Heart right ventricle (tissue), 16 donors: ENCODE measurements around the gene MOBP. TPM values are rescaled to one million over a fixed set of nuclear protein-coding genes. Genes with fewer than 3 reads are reported as not detected.

Experiments used
- ATAC-seq, 8 donors: fragments of 200-7000 bp; cut with Tn5 transposase; one replicate each; pipeline ENCODE4 v1.9.1; 2020; ENCODE audit warnings: mild to moderate bottlenecking in 8 of 8, moderate library complexity in 8 of 8, moderate number of reproducible peaks in 1 of 8
- DNase-seq, 2 donors: peaks; one replicate each; pipeline ENCODE4 v3.0.0-alpha.2; 2020
- H3K27ac ChIP-seq, 10 donors: fragments of 200-600 bp; sonication (generic) in 2 of 10; one replicate each; pipeline versions ENCODE4 v1.5.0 to v1.8.0; 2020 to 2022; ENCODE audit warnings: mild to moderate bottlenecking in 3 of 10
- H3K27me3 ChIP-seq, 7 donors: fragments of 200-600 bp; one replicate each; pipeline ENCODE4 v1.8.0; 2021 to 2022; ENCODE audit warnings: mild to moderate bottlenecking in 2 of 7
- H3K36me3 ChIP-seq, 9 donors: fragments of 200-600 bp; sonication (generic) in 1 of 9; one replicate each; pipeline versions ENCODE4 v1.5.0 to v1.8.0; 2020 to 2022; ENCODE audit warnings: mild to moderate bottlenecking in 2 of 9
- H3K4me1 ChIP-seq, 9 donors: fragments of 200-600 bp; sonication (generic) in 1 of 9; one replicate each; pipeline versions ENCODE4 v1.5.0 to v1.8.0; 2020 to 2022; ENCODE audit warnings: mild to moderate bottlenecking in 4 of 9
- H3K4me3 ChIP-seq, 10 donors: fragments of 200-600 bp; sonication (generic) in 2 of 10; one replicate each; pipeline versions ENCODE4 v1.5.0 to v1.8.0; 2020 to 2022; ENCODE audit warnings: mild to moderate bottlenecking in 7 of 10, moderate library complexity in 2 of 10
- H3K9me3 ChIP-seq, 11 donors: fragments of 200-600 bp in 10 of 11; sonication (generic) in 2 of 11; one replicate each; pipeline versions ENCODE4 v1.5.0 to v1.8.0; 2013 to 2022; ENCODE audit warnings: mild to moderate bottlenecking in 2 of 11, control low read depth in 1 of 11, moderate library complexity in 1 of 11
- CTCF ChIP-seq, 9 donors: fragments of 200-600 bp; sonication (generic) in 2 of 9; IDR thresholded peaks; one replicate each; pipeline versions ENCODE4 v1.5.0 to v1.8.0; 2021 to 2022; ENCODE audit warnings: antibody characterized with exemption in 9 of 9, mild to moderate bottlenecking in 5 of 9, moderate library complexity in 1 of 9
- WGBS, 2 donors: extraction: QIAGEN DNeasy Blood & Tissue Kit; methylation state at CpG; one replicate each; pipeline ENCODE4 v1.1.7; 2013; ENCODE audit warnings: inconsistent platforms in 1 of 2; 5-methylcytosine and 5-hydroxymethylcytosine counted together
- intact Hi-C, 10 donors: fragments of 100-400 bp; cut with DNase I; formaldehyde crosslinking; loops; one replicate each; pipeline versions ENCODE4 v1.11.1 to v1.14.2; 2022
- polyA plus RNA-seq, 2 donors: library from polyadenylated mRNA; stranded (reverse); fragments of 200-250 nt; gene quantifications; one replicate each; pipeline ENCODE4 v1.2.3, GENCODE V29; 2013
- total RNA-seq, 10 donors: library from RNA; stranded (reverse); fragmentation: NEBNext Ultra II Directional in 3 of 10; extraction: Animal tissue kit (Norgen Biotek cat#: 25700) in 3 of 10; gene quantifications; one replicate each; pipeline versions ENCODE4 v1.2.1 to v1.2.4, GENCODE V29; 2021 to 2023
- donor health status: Arrhythmogenic right ventricular cardiomyopathy.
- donor health status: ischemic (EF 13 %, LVEDD 7.1; RV severe dilation, severe dysfunction).
- donor health status: healthy with polysubstance abuse.
- donor health status: DM: no; HTN: yes; CAD: no.
- donor health status: DM: no; HTN: no; CAD: no.
- donor health status: ischemic (EF 25% LVEDD 6.9; RV normal size, moderate dysfunction).
- donor health status: ischemic (EF 25% LVEDD 5.7; RV mildly dilated, moderate dysfunction).
- donor health status: healthy.
- donor health status: DM: yes; HTN: yes; CAD: no.
- donor health status: Ischemic cardiomyopathy.
- donor health status: ischemic (EF 35%, LVEDD 5.7; RV mildly dilated, moderate dysfunction).
- donor health status: nonischemic (EF 11% LVEDD 7.7; RV severe dilation, severe dysfunction).
- donor health status: DM: yes; HTN: yes; CAD: no.
- donor health status: PGD.
- donor health status: ischemic (EF 29% LVEDD 5.4; RV normal size, mild dysfunction).
- donor health status: nonischemic (EF 23%, LVEDD 6.1; RV moderate dilation, normal function).

The MOBP gene
- total and polyA plus RNA-seq, 12 donors, result 0.01 to 0.59 (median 0.11) TPM; not detected in 7

GRCh38 chr3:39435006-39435748 is 32.3 kb upstream of the MOBP start:
- ATAC-seq (no peak), DNase-seq (no peak)
- Histone ChIP-seq H3K27me3 (no peaks in the 10 kb centered on the region), H3K4me1 (peaks cover 0 to 13% (median 6%) of the 10 kb centered on the region in 9 donors), H3K4me3 (no peak overlapping the region), H3K36me3 (no peaks in the 10 kb centered on the region), H3K9me3 (no peaks in the 10 kb centered on the region), H3K27ac (no peak overlapping the region)
- WGBS, 2 donors, result 55 to 67% methylated on average over 1 of the region's 1 CpG
- TF ChIP-seq CTCF (IDR thresholded peaks at IDR 0.05), result no peak
- intact Hi-C loops, result no loop called here

- WGBS, 2 donors, result 71 to 79% methylated on average over 4 of the region's 4 CpGs
- no peaks in the 10 kb centered on the region for H3K36me3 ChIP-seq
- H3K27me3 ChIP-seq, result no peaks in the 10 kb centered on the region
- H3K4me1 ChIP-seq, result peaks cover 0 to 1% (median 0%) of the 10 kb centered on the region in 9 donors
- TF ChIP-seq CTCF (IDR thresholded peaks at IDR 0.05), result no peak
- ATAC-seq (no peak), DNase-seq (no peak)
- H3K9me3 ChIP-seq, result no peaks in the 10 kb centered on the region
- intact Hi-C loops, result no loop called here
- no peak overlapping the region for H3K27ac ChIP-seq
- no peak overlapping the region for H3K4me3 ChIP-seq
Observed at GRCh38 chr3:39438880-39439279, 28.6 kb upstream of the MOBP start.

- no peak for TF ChIP-seq CTCF (IDR thresholded peaks at IDR 0.05)
- Histone ChIP-seq H3K27me3 (peaks cover 0 to 4% (median 0%) of the 10 kb centered on the region in 7 donors), H3K9me3 (no peaks in the 10 kb centered on the region), H3K4me3 (no peak overlapping the region), H3K36me3 (no peaks in the 10 kb centered on the region), H3K27ac (no peak overlapping the region), H3K4me1 (no peaks in the 10 kb centered on the region)
- ATAC-seq (no peak), DNase-seq (no peak)
- 82 to 91% methylated on average over 8 of the region's 8 CpGs for whole genome bisulfite sequencing, 2 donors
- intact Hi-C loops, result loop anchor here in 2 of 10 donors (10.0 kb wide), 1 partner anchor 54 kb away; no protein-coding TSS in a partner anchor
Observed at GRCh38 chr3:39440316-39440715, 27.2 kb upstream of the MOBP start.

GRCh38 chr3:39443530-39443929 is 23.9 kb upstream of the MOBP start:
- Histone ChIP-seq H3K27me3 (peaks cover 0 to 4% (median 0%) of the 10 kb centered on the region in 7 donors), H3K9me3 (no peaks in the 10 kb centered on the region), H3K27ac (no peak overlapping the region), H3K4me3 (no peak overlapping the region), H3K36me3 (no peaks in the 10 kb centered on the region), H3K4me1 (peaks cover 0 to 5% (median 0%) of the 10 kb centered on the region in 9 donors)
- no peak for DNase-seq
- TF ChIP-seq CTCF (IDR thresholded peaks at IDR 0.05), result no peak
- ATAC-seq, result no peak
- 71 to 76% methylated on average over 4 of the region's 4 CpGs for WGBS, 2 donors
- intact Hi-C loops, result loop anchor here in 2 of 10 donors (10.0 kb wide), 1 partner anchor 51 kb away; no protein-coding TSS in a partner anchor
